ENCODE data around the gene NCAM1. TPM values are rescaled to one million over a fixed set of nuclear protein-coding genes. Genes with fewer than 3 reads are reported as not detected.

NCAM1 gene
- polyA plus RNA-seq, 1 donor: 132 TPM

DNA sequence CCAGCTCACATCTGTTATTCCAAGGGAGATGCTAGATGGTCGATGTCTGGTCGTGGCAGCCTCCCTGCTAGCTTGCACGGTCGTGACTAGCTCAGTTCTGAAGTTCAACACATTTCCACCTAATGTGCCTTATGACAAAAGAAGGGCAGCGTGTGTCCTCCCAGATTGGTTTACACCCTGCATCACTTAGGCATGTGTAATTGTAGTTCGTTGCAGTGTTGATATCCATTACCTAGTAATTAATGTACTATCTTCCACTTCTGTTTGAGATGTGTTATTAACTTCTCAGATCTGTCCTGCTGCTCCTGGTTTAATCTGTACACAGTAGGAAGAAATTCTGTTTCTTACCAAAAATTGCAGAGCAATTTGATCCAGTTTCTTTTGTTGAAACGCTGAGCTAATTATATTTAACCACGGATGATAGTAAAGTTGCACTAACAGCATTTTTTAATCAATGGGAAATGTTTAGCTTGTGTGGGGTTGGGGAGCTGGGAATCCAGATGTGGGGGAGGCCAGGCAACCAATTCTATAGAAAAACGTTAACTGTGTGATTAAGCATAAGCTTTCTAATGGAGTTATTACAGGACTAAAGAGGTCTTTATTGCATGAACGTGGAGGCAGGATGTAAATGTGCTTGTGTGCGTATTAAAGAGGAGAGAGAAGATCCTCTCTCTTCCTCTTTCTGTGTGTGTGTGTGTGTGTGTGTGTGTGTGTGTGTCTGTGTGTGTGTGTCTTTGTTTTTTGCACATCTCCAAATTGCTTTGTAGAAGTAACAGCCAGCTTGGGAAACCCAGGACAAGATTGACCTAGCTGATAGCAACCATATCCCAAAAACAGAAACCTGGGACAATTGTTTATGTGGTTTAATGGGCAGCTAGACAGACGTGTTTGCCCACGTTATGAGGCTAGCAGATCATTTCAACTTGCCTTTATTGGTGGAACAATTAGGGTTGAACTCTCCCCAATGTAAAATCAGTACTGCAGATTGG lies 207.4 kb downstream of the NCAM1 start:
- no peak for DNase-seq (ENCODE audit: low read depth)

DNA sequence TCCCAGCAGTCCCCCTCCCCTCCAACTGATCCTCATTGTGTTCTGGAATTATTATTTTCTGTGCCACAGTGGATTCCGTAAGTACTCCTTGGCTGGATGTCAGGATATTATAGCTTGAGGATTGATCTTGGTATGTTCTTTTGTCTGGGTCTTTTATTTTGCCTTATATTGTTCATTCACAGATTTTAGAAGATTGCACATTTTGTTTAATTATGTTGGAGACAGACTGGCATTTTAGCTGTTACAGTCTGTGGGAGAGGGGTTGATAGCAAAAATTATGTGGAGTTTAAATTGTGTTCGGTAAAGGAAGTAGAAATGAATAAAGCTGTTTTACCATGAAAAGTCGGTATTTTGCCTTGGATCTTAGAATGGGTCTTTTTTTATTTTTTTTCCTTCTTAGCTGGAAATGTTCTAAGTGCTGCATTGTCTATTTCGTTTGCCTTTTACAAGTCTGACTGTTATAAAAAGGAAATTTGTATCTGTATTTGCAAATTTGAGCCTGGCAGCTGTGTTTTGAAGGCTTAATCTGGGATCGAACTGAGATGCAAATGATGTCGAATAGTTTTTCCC lies 211.2 kb downstream of the NCAM1 start:
- no peak for DNase-seq (ENCODE audit: low read depth)

GRCh38 chr11:113173126-113173525 lies 211.9 kb downstream of the NCAM1 start:
- no peak for DNase-seq (ENCODE audit: low read depth)

GRCh38 chr11:113174882-113175281 lies 213.7 kb downstream of the NCAM1 start:
- DNase-seq (ENCODE audit: low read depth): no peak

DNA sequence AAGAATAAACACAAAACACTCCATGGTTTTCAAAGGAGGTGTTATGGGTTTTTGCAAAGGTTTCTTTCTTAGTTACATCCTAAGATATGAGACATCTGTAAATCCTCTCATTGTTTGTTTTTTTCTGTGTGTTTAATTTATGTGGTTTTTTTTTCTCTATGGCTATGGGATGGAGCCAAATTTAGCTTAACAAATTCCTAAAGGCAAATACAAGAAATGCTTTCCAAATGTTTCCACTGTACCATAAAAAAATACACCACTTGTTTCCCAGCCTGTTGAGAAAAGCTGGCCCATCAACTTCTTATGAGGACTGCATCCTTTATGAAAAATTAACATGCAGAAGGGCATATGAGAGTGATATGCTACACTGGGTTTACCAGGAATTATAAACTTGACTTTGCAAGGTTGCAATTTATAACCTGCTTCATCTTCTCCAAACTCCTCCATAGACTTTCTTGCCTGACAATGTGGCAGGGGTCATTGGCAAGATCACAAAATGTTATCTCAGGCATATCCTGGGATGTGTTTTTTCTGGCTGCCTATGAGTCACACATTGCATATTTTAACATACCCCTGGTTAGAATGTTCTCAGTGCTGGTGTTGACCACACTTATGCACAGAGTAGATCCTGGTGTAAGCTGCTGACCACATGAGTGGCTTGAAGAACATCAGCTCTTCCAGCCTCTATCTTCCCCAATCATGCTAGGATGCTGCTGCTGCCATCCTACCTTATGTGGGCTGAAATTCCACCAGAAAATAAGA lies 215.6 kb downstream of the NCAM1 start:
- DNase-seq (ENCODE audit: low read depth): no peak

- no peak for DNase-seq (ENCODE audit: low read depth)
These were observed 216.5 kb downstream of the NCAM1 start for GRCh38 chr11:113177671-113178070.

DNA sequence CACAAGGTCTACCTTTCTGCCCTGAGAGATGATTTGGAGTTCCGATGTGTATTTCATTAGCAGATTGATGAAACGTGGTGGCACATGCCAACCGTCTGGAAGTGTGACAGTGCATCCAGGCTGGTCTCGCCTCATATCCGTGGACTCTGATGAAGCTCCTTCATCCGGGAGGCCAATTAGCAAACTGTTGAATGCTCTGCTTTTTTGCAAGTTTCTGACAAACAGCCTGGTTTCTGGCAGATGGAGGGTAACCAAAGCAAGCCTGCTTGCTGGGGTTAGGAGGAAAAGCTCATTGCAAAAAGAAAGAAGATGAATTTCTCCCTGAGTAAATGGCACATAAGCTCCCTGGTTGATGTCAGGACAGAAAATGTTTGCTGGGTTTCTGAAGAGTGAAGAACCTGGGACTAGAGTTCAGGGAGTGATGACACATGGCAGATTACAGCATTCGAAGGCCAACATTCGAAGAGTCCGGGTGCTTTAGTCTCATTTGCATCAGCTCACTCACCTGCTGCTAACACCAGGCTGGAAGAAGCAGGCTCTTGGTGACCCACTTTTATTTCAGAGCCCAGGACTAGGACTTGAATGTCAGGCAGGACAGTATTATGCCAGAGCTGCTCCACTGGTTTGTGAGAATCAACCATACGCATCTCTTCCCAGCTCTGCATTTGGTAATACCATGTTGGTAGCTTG lies 217.3 kb downstream of the NCAM1 start:
- DNase-seq (ENCODE audit: low read depth): no peak

DNA sequence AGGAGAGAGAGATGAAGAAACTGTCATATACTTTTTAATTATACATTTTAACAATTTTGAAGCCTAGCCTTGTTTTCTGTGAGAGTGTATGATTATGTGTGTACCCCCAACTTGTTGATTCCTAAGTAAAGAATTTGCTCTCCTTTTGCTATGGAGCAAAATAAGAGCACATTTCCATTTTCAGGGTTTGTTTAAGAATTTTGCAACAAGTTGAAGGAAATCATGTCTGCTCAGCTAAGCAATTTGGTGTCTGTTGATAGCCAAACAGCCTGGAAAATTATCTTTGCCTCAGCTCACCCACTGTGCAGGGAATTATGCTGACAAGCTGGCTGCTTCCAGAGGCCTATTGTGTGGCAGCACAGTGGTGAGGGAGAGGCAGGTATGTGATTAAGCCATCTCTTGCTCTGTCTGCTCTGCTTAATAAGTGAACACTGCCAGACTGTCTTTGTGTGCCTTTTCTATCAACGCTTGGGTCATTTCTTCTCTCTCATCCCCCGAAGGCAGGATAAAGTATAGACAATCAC lies 218.0 kb downstream of the NCAM1 start:
- DNase-seq (ENCODE audit: low read depth): no peak

DNA sequence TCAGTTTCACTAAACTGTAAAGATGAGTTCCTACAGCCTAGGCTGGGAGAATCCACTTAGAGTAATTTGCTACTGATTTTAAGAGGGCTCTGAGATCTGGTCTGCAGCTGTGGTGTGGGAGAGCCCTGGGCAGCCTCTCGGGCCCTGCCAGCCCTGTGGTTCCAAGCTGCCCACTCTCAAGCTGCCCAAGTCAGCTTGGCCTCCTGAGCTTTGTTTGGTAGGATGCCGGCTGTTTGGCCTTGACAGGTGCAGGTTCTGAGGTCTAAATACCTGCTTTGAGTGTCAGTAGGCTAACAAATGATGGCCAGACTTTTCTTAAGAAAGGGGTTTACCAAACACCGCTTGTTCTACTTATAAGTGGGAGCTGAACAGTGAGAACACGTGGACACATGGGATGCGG lies 219.9 kb downstream of the NCAM1 start:
- no peak for DNase-seq (ENCODE audit: low read depth)

DNA sequence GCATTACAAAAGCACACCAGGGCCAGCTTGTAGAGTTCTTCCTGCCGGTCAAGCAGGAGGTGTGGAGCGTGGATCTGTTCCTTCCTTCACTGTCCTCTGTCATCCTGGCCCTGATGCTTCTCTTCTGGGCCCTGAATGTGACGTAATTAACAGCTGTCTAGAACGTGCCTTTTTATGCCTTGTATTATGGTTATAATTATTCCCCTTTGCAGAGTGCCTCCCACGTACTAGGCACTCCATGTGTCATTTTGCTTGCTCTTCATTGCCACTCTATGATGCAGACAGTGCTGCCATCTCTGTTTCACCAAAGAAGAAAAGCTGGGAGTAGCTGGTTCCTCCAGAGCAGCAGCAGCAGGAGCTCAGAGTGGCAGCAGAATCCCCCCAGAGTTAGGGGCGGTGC lies 221.1 kb downstream of the NCAM1 start:
- DNase-seq (ENCODE audit: low read depth): no peak

DNA sequence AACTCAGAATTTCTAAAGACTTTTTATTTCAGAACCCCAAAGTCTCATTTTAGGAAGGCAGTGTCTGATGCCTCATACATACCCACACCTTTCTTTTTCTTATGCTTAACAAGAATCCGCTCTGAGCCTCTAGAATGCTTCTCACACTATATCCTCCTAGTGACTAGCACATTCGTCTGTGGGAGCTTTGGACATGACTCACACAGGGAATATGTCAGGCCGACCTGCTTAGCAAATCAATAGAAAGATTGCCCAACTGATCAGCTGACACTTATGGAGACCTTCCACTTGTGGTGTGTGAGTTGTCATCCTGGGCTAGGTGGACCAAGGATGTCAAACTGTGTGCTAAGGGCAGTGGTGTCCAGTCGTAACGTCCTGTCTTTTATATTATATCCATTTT lies 223.3 kb downstream of the NCAM1 start:
- no peak for DNase-seq (ENCODE audit: low read depth)

- no peak for DNase-seq (ENCODE audit: low read depth)
These were observed 227.2 kb downstream of the NCAM1 start for GRCh38 chr11:113188371-113188834.

DNA sequence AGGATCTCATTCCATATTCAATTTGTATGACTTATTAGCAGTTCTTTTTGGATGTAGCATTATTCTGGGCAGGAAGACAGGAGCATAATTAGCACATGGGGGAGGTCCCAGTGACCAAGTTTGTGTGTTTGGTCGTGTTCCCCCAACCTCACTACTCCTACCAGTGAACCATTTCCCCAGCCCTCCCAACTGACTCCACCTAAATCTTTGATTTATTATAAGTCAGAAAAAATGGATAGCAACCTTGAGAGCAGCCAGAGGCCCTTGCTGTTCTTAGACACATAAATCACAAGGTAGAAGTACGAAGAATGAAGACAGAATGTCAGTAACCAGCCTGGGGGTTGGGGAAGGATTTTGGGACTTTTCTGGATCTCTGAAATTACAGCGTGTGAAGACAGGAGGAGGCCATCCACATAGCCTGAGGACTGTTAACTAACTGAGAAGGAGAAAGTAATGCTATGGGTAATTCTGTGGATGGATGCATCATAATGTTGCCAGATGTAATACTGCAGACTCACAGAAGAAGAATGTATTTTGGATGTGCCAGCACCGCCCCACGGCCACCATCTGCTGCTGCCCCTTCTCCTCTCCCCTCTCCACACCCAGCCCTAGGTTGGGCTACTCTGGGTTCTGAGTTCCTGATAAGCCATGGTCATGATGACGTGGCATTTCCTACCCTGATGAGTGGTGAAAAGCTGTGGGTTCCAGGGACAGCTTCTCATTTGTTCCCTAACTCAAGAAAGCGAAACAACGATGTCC lies 228.9 kb downstream of the NCAM1 start:
- DNase-seq (ENCODE audit: low read depth): no peak

DNA sequence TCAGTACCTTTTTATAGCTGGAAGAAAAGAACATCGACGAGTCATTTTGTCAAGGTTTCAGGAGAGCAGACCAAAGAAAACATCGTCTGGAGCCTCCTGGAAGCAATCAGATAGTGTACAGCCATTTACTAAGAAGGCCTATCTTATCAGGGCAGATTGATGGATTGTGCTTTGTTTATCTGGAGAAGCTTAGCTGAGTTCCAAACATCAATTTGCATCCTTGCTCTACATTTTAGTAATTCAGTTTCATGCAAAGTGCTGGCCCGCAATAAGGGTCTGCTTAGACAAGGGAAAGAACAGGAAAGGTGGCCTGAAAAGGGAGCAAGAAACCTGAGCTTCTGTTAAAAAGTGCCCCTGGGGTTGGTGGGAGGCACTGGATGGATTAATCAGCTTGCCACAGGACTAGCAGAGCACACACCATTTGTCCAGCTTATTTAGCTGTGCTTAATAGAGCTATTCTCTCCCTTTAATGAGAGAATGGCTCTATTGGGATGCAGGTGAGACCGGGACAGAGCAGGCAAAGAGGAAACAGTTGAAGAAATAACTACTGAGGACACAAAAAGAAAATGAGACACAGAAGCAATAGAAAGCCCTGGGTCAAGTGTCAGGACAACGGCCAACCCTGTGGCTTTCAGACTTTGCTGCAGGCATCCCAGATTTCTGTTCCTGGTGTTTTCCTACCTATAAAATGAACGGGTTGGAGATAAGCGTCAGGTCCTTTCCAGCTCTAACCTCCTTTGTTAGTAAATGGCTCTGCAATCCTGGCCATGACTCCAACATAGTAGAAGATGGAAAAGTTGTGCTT lies 231.1 kb downstream of the NCAM1 start:
- DNase-seq (ENCODE audit: low read depth): no peak

DNA sequence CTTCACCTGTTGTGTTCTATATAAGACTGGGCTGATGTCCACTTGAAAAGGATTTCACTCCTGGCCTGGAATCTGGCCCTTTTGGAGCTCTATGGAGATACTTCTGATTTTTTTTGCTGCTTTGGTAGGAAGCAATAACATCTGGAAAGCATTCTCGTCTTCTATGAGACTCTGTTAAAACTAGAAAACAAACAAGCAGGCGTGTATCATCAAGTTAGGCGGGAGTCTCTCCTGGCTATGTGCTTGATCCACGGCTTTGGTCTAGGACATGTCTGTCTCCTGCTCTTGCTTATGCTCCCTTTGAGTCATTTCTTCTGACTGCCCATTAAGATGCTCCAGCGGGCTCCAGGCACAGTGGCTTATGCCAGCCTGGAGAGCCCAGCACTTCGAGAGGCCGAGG lies 231.8 kb downstream of the NCAM1 start:
- DNase-seq (ENCODE audit: low read depth): peak; percentile 51

- no peak for DNase-seq (ENCODE audit: low read depth)
These were observed 232.7 kb downstream of the NCAM1 start for GRCh38 chr11:113193946-113194345.

GRCh38 chr11:113195728-113196127 lies 234.5 kb downstream of the NCAM1 start:
- DNase-seq (ENCODE audit: low read depth): no peak

- DNase-seq (ENCODE audit: low read depth): no peak
These were observed 236.2 kb downstream of the NCAM1 start for GRCh38 chr11:113197446-113197845.

- no peak for DNase-seq (ENCODE audit: low read depth)
These were observed 237.9 kb downstream of the NCAM1 start for GRCh38 chr11:113198972-113199661.

All from forelimb muscle (tissue), 1 donor.